CD4-positive, alpha-beta T cell treated with Interleukin-4 for 4 hours (primary cell): ENCODE measurements around the gene ABCA1.

Experiments
- DNase-seq: peaks from one replicate; pipeline ENCODE4 v3.0.0-alpha.2; 2020

The ABCA1 gene

DNA sequence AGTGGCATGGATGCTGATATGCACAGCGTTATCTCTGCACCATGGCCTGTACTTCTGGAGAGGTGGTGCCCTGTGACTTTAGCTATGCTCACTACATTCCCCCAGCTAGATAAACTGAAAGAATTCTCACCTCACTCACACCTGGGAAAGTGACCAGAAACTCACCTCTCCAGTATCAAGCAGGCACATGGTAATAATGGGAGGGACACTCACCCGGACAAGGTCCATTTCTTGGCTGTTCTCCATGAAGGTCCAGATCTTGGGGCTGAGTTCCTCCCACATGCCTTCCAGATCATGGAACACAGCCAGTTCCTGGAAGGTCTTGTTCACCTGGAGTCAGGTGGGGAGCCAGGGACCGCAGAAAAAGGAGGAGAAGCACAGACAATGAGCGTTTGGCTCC is 91.2 kb downstream of the ABCA1 start:
- DNase-seq = no peak

DNA sequence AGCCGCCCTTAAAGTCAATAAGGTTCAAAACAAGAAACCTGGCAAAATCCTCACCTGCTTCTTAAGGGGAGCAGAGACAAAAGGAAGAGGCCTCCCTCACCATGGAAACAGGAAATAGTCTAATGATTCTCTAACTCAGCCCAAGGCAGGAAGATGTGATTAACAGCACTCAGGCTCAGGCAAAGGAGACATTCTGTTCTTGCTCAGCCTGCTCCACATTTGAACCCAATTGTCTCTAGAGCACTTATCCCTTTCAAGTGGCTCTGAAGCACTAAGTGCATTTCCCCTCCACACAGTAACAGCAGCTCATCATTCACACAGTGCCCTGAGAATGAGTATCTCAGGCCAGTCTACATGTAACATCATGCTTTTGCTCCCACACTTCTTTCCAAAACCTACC is 91.7 kb downstream of the ABCA1 start:
- DNase-seq = no peak

- no peak for DNase-seq
Observed at GRCh38 chr9:104835161-104835560, 92.8 kb downstream of the ABCA1 start.

GRCh38 chr9:104833696-104834095 is 94.3 kb downstream of the ABCA1 start:
- DNase-seq = no peak

- DNase-seq = no peak
Observed at GRCh38 chr9:104831681-104832080, 96.3 kb downstream of the ABCA1 start.

- DNase-seq = no peak
Observed at GRCh38 chr9:104826911-104827310, 101.0 kb downstream of the ABCA1 start.

DNA sequence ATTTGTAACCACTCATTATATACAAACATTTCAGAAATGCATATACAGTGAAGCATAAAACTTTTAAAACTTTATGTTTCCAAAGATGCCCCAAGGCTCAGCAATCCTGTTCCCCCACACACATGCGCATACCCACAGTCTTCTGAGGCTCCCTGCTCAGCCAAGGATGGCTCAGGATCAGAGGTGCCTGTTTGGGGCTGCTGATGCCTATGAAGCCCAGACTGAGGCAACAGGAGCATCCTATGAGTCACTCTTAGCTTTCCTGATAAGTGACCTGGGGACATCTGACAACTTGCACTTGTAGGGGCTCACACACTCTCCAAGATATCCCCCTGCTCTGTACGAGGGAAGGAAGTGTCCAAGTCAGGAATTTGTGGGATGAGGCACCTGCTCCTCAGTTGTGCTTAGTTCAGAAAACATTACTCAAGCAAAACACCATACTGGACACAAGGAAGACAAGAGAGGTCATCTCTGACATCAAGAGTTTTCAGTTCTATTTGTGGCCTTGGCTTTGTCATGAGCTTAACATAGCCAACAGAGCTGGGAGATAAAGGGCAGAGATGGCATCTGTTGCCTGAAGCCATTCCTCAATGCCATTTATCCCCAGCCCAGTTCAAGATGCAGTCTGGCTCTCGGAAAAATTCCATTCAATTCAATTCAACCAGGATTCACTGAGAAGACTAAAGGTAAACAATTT is 101.7 kb downstream of the ABCA1 start:
- DNase-seq = no peak

DNA sequence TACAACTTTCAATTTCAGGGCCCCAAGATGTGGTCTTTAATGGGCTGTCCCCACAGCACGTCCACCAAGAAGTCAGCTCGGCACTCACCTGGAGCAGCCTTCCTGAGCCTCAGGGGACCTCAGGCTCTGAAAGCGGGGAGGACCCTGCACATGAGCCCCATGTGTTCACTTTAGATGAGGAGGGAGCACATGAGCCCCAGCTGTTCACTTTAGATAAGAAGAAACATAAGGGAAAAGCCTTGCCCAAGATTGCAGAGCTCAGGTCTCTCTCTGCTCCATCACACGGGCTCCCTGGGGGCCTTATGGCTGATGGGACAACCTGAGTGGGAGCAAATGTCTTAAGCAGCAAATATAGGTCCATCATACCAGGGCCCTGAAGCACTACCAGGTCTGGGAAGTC is 107.6 kb downstream of the ABCA1 start:
- DNase-seq = no peak

DNA sequence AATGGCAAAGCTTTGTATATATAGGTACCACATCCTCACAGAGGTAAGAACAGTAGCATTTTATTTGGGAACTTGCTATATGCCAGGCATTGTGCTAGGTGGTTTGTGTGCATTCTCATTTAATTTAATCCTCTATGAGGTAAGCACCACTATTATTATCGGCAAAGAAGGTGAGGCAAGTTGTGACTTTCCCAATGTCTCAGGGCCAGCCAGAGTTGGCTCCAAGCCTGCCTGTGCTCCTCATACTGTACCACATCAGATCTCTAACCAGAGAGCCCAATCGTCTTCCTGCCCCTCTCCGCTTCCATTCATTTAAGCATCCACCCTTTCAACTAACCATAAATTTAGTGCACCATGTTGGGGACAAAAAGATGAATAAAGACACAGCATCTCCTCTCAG is 108.9 kb downstream of the ABCA1 start:
- DNase-seq = no peak

DNA sequence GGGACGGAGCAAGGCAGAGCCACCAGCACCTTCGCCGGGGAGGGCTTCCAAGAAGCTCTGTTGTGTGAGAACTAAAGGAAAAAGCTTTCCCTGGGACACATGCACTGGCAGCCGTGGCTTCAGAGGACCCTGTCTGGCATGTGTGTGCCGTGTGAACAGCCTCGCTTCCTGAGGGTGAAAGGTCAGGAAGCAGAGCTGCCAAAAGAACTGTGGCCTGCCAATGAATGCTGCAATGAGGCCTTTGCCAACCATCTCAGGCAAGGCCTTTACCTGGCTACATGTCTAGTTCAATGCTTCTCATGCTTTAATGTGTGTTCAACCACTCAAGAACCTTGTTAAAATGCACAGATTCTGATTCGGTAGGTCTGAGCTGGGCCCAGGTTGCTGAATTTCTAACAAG is 110.5 kb downstream of the ABCA1 start:
- DNase-seq = no peak

DNA sequence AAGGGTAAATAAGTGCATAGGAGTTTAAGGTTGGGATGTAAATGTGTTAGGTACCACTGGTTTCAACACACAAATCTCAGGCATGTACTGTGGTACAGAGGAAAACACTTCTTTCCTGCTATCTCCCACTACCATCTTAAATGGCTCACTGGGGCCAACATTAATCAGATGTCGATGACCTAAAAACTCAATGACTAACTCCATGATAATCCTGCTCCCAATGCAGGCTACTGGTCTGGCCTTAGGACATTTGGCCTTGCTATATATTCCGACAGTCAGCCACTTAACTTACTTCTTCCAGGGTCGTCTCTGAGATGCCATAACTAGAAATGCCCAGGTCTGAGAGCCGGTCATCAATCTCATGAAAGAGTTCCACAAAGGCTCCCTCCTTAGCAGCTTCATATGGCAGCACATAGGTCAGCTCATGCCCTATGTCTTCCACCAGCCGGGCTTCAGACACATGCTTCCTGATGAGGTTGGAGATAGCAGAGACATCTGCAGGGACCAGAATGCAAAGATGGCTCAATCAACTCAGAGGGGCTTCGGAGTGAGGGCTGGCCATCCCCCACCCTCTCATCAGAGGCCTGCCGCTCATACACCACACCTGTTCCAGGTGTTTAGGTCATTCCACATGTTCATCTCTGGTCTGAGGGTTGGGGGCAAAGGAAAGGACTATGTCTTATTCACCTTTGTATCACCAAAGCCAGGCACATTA is 111.9 kb downstream of the ABCA1 start:
- DNase-seq = no peak

DNA sequence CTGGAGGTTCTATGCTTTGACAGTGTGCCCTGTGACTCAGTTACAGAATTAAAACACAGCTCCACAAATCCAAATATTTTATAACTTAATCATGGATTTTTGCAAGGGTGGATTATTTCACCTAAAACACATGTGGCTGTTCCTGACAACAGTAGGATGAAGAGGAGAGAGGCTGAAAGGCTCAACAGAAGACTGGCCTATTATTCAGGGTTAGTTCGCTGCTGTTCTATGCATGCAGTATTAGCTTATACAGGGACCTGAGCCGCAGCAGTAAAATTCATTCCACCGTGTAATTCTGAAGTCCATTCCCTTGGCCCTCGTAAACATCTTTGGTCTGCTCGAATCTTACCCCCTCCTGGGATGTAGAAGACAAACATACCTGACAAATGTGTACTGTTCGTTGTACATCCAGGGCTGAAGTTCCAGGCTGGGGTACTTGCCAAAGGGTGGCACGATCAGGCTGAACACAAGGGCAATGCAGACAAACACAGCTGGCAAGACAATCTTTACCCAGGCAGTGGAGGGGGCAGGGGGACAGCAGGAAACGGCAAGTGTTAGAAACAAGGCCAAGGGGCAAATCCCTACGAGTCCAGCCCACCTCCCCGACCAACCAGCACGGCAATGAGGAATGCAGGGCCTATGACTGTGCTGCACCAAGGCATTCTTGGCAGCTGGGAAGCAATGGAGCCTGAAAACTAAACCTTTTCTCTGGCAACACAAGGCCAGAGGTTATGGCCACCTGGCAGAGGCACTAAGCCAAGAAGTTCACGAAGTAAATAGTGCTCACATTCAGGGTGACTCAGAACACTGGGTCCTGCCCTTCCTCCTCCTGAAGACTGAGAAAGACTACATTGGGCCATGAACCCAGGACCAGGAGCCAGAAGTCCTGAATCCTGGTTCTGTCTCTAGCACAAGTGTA is 117.3 kb downstream of the ABCA1 start:
- DNase-seq = no peak

- no peak for DNase-seq
Observed at GRCh38 chr9:104808035-104808614, 119.8 kb downstream of the ABCA1 start.

DNA sequence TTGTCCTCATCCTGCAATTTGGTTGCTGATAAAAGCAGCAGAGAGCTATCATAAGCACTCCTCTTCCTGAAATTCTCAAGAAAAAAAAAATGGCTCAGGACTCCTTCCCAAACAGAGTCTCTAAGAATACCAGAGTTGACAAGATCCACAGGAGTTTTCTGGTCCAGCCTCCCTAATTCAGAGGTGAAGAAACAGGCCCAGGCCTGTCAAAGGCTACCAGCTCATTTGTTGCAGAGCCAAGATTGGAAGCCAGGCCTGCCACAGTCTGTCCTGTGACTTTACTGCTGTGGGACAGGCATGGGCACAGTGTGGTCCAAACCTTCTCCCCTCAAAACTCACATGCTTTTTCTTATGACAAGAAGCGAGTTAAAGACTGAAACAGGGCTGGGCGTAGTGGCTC is 122.5 kb downstream of the ABCA1 start:
- DNase-seq = no peak

DNA sequence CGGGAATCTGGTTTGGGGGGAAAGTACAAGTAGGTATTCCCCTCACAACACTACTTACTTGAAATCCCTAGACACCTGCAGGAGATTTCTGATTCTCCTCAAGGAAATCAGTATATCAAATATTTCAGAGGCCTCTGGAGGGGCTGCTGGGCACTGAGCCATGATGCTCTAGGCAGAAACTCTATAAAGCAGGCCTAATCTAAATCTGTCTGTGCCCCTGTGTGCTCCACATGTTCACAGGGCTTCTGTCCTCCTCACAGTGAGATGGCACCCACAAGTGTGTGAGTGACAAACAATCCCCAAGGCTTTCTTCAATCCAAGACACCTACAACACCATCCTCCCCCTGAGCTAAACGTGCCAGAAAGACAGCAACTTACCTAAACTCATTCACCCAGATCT is 125.0 kb downstream of the ABCA1 start:
- DNase-seq = no peak

- DNase-seq = no peak
Observed at GRCh38 chr9:104802110-104802509, 125.8 kb downstream of the ABCA1 start.

DNA sequence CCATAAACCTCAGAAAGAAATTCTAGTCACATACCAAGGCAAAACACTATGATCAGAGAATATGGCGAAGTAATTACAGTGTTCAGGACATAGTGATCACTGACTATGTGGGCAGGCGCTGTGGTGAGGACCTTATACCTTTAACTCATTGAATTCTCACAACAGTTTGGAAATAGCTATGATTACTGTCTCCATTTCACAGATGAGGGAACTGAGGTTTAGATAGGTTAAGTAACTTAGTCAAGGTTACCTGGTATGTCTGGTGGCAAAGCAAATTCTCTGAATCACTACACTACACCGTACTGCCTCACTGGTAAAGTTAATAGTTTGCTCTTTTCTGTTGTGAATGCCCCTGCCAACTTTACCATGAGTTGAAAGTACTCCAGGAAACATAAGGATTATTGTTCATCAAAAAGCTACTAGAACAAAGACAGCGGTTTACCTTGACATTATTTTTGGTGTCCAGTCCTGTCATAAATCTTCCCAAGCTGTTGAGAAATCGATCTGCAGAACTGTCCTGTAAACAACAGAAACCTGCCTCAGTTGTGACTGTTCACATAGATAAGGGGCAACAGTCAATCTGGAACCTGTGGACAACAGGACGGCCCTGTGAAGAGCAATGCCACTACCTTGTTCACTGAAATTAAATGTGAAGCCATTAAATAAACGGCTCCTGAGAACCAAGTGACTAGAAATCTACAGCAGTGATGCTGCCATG is 127.7 kb downstream of the ABCA1 start:
- no peak for DNase-seq

DNA sequence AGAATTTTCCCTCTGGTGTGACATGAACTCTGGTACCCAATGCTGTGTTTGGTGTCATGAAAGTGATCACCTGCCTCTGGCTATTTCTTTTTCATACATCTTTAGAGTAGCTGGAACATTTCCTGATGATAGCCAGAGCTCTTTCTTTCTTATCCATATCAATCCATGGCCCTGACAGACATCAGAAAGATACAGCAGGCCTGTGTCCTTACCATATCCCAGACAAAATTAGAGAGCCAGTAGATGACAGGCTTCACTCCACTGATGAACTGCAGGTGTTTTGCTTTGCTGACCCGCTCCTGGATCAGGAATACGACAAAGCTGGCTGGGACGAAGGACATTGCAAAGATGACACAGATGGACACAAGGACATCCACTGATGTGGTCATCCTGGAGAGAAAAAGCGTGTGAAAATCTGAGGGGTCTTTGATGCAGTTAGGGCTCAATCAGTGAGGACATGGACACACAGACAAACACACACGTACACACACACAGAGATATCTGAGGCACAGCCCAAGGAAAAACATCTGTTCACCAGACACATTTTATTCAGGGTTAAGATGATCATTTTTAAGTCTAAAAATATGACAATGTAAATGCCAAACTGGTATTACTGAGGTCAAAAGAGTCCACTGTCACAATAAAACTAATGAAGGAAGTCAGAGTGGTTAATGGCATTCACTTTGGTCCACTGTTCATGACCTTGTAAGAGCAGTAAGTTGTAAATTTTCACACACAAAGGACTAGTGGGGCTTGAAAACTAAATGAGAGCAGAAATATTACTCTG is 129.6 kb downstream of the ABCA1 start:
- no peak for DNase-seq

GRCh38 chr9:104795857-104796256 is 132.1 kb downstream of the ABCA1 start:
- no peak for DNase-seq

GRCh38 chr9:104795082-104795481 is 132.9 kb downstream of the ABCA1 start:
- no peak for DNase-seq

- DNase-seq = no peak
Observed at GRCh38 chr9:104794070-104794469, 133.9 kb downstream of the ABCA1 start.

DNA sequence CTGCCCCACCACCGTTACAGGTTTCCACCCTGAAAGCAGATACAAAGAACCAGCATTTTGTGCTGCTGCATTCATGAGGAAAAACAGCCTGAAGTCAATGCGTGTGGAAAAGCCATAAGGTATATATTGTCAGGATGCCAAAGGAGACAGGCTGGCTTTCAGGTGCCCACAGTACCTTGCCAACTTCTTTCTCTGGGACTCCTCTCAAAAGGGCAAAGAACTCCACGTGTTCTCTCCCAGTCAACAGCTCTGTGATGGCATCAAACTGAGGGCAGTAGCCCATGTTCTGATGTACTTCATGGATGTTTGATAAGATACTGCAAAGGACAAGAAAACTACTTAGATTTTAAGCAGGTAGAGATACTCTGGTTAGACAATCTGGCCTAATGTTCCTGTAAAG is 139.7 kb downstream of the ABCA1 start:
- DNase-seq = no peak
